Nephron (organoid): ENCODE measurements around the gene L1CAM.

Source experiments
- H3K27ac Mint-ChIP-seq, 3 experiments: 2 replicates each; pipeline ENCODE4 v1.8.0; 2020; ENCODE audit warnings: mixed read lengths in 3 of 3, mild to moderate bottlenecking in 2 of 3, moderate library complexity in 1 of 3
- H3K27me3 Mint-ChIP-seq: 2 replicates; pipeline ENCODE4 v1.8.0; 2021; ENCODE audit warnings: low read depth, mild to moderate bottlenecking, moderate library complexity, mixed read lengths
- H3K36me3 Mint-ChIP-seq: 2 replicates; pipeline ENCODE4 v1.8.0; 2020; ENCODE audit warnings: low read depth, mixed read lengths
- H3K4me1 Mint-ChIP-seq: 2 replicates; pipeline ENCODE4 v1.8.0; 2020; ENCODE audit warnings: mixed read lengths
- H3K4me3 Mint-ChIP-seq, 3 experiments: 2 replicates each; pipeline ENCODE4 v1.8.0; 2020; ENCODE audit warnings: mild to moderate bottlenecking in 3 of 3, mixed read lengths in 3 of 3, moderate library complexity in 2 of 3
- H3K9me3 Mint-ChIP-seq: 2 replicates; pipeline ENCODE4 v1.8.0; 2020; ENCODE audit warnings: mixed read lengths
- CTCF ChIP-seq, 3 experiments: fragments of 200-600 bp; sonication (generic); IDR thresholded peaks; one replicate each; pipeline ENCODE4 v1.5.0; 2021; ENCODE audit warnings: antibody characterized with exemption in 3 of 3; ENCODE audit not compliant: unreplicated experiment in 3 of 3

The L1CAM gene

GRCh38 chrX:153848325-153848724 is 37.6 kb downstream of the L1CAM start:
- Mint-ChIP-seq H3K27ac (no peak overlapping the region), H3K27me3 (peaks cover 17% of the 10 kb centered on the region), H3K9me3 (peaks cover 5% of the 10 kb centered on the region), H3K4me1 (no peaks in the 10 kb centered on the region), H3K4me3 (no peak overlapping the region), H3K36me3 (no peaks in the 10 kb centered on the region)
- TF ChIP-seq CTCF (IDR thresholded peaks at IDR 0.05; ENCODE audit: unreplicated experiment in 3 of 3): no peak

- Mint-ChIP-seq H3K4me1 (no peaks in the 10 kb centered on the region), H3K27ac (no peak overlapping the region), H3K9me3 (peaks cover 4% of the 10 kb centered on the region), H3K4me3 (no peak overlapping the region), H3K27me3 (peaks cover 21% of the 10 kb centered on the region), H3K36me3 (no peaks in the 10 kb centered on the region)
- no peak for TF ChIP-seq CTCF (IDR thresholded peaks at IDR 0.05; ENCODE audit: unreplicated experiment in 3 of 3)
These were observed 40.1 kb downstream of the L1CAM start for GRCh38 chrX:153845842-153846241.

- H3K27me3 Mint-ChIP-seq: peaks cover 21% of the 10 kb centered on the region
- H3K4me1 Mint-ChIP-seq: no peaks in the 10 kb centered on the region
- no peaks in the 10 kb centered on the region for H3K36me3 Mint-ChIP-seq
- TF ChIP-seq CTCF (IDR thresholded peaks at IDR 0.05; ENCODE audit: unreplicated experiment in 3 of 3): no peak
- H3K27ac Mint-ChIP-seq: no peak overlapping the region
- peaks cover 4% of the 10 kb centered on the region for H3K9me3 Mint-ChIP-seq
- H3K4me3 Mint-ChIP-seq: no peak overlapping the region
These were observed 40.8 kb downstream of the L1CAM start for GRCh38 chrX:153845195-153845594.

- Mint-ChIP-seq H3K36me3 (no peaks in the 10 kb centered on the region), H3K27ac (no peak overlapping the region), H3K4me1 (no peaks in the 10 kb centered on the region), H3K9me3 (peaks cover 4% of the 10 kb centered on the region), H3K27me3 (peaks cover 25% of the 10 kb centered on the region), H3K4me3 (no peak overlapping the region)
- no peak for TF ChIP-seq CTCF (IDR thresholded peaks at IDR 0.05; ENCODE audit: unreplicated experiment in 3 of 3)
These were observed 41.4 kb downstream of the L1CAM start for GRCh38 chrX:153844509-153845082.

- Mint-ChIP-seq H3K27ac (no peak overlapping the region), H3K4me1 (no peaks in the 10 kb centered on the region), H3K36me3 (no peaks in the 10 kb centered on the region), H3K4me3 (no peak overlapping the region), H3K27me3 (peaks cover 30% of the 10 kb centered on the region), H3K9me3 (peaks cover 15% of the 10 kb centered on the region)
- no peak for TF ChIP-seq CTCF (IDR thresholded peaks at IDR 0.05; ENCODE audit: unreplicated experiment in 3 of 3)
These were observed 49.1 kb downstream of the L1CAM start for GRCh38 chrX:153836921-153837320.

GRCh38 chrX:153832728-153833127 is 53.2 kb downstream of the L1CAM start:
- H3K27me3 Mint-ChIP-seq: peaks cover 47% of the 10 kb centered on the region
- H3K4me3 Mint-ChIP-seq: no peak overlapping the region
- H3K36me3 Mint-ChIP-seq: no peaks in the 10 kb centered on the region
- no peaks in the 10 kb centered on the region for H3K4me1 Mint-ChIP-seq
- H3K9me3 Mint-ChIP-seq: peaks cover 16% of the 10 kb centered on the region
- TF ChIP-seq CTCF (IDR thresholded peaks at IDR 0.05; ENCODE audit: unreplicated experiment in 3 of 3): no peak
- H3K27ac Mint-ChIP-seq: no peak overlapping the region
